ENCODE results near the gene SLC19A1.

Gene SLC19A1

GRCh38 chr21:45545236-45545570 is 3.0 kb upstream of the SLC19A1 start:
- DNase-seq (ENCODE audit: low spot score) = no peak

GRCh38 chr21:45544449-45545235 is 2.4 kb upstream of the SLC19A1 start:
- DNase-seq (ENCODE audit: low spot score) = no peak

GRCh38 chr21:45543710-45544448 is 1.6 kb upstream of the SLC19A1 start:
- DNase-seq (ENCODE audit: low spot score) = no peak

- DNase-seq (ENCODE audit: low spot score) = no peak
Observed at GRCh38 chr21:45543371-45543709, 1.1 kb upstream of the SLC19A1 start.

- DNase-seq (ENCODE audit: low spot score) = no peak
Observed at GRCh38 chr21:45542667-45543370, 579 bp upstream of the SLC19A1 start.

- DNase-seq (ENCODE audit: low spot score) = peak; percentile 85
Observed at GRCh38 chr21:45541221-45542039, 810 bp downstream of the SLC19A1 start.

- no peak for DNase-seq (ENCODE audit: low spot score)
Observed at GRCh38 chr21:45540601-45540970, 1.7 kb downstream of the SLC19A1 start.

GRCh38 chr21:45539796-45540600 is 2.2 kb downstream of the SLC19A1 start:
- no peak for DNase-seq (ENCODE audit: low spot score)

GRCh38 chr21:45539046-45539795 is 3.0 kb downstream of the SLC19A1 start:
- DNase-seq (ENCODE audit: low spot score) = no peak

GRCh38 chr21:45538381-45539045 is 3.7 kb downstream of the SLC19A1 start:
- DNase-seq (ENCODE audit: low spot score) = no peak

- DNase-seq (ENCODE audit: low spot score) = no peak
Observed at GRCh38 chr21:45537746-45538291, 4.4 kb downstream of the SLC19A1 start.

GRCh38 chr21:45537111-45537745 is 5.0 kb downstream of the SLC19A1 start:
- no peak for DNase-seq (ENCODE audit: low spot score)

GRCh38 chr21:45536301-45537081 is 5.7 kb downstream of the SLC19A1 start:
- DNase-seq (ENCODE audit: low spot score) = no peak

- no peak for DNase-seq (ENCODE audit: low spot score)
Observed at GRCh38 chr21:45535341-45536081, 6.7 kb downstream of the SLC19A1 start.

- no peak for DNase-seq (ENCODE audit: low spot score)
Observed at GRCh38 chr21:45534636-45535331, 7.5 kb downstream of the SLC19A1 start.

- DNase-seq (ENCODE audit: low spot score) = no peak
Observed at GRCh38 chr21:45533846-45534635, 8.2 kb downstream of the SLC19A1 start.
